MCF 10A (cell line): ENCODE data around the gene DTD1. TPM values are rescaled to one million over a fixed set of nuclear protein-coding genes. Genes with fewer than 3 reads are reported as not detected.

ENCODE experiments used
- BruUV-seq: library from RNA; stranded (reverse); fragments of 400-500 nt; replicated peaks from 2 replicates; lab custom pipeline; 2021; lab: Mats Ljungman, UMichigan
- CTCF ChIA-PET: fragments of 300-600 bp; sonication (Branson Sonifier 250); formaldehyde crosslinking; extraction: SDS; loops from one replicate; lab custom pipeline; 2021; ENCODE audit warnings: antibody characterized with exemption, inconsistent platforms; lab: Yijun Ruan, JAX
- POLR2A ChIA-PET: fragments of 300-600, 350-650 bp; sonication (Branson Sonifier 250); formaldehyde crosslinking; extraction: SDS; loops from one replicate; lab custom pipeline; 2020; ENCODE audit warnings: antibody characterized with exemption, inconsistent platforms; lab: Yijun Ruan, JAX
- DNase-seq: peaks from one replicate; pipeline ENCODE4 v3.0.0-alpha.2; 2018; ENCODE audit not compliant: unreplicated experiment
- H3K27ac Mint-ChIP-seq: one replicate; pipeline ENCODE4 v1.8.0; 2022; ENCODE audit warnings: mild to moderate bottlenecking, low read depth, mixed read lengths; ENCODE audit not compliant: unreplicated experiment
- H3K27me3 Mint-ChIP-seq: one replicate; pipeline ENCODE4 v1.8.0; 2022; ENCODE audit warnings: mixed read lengths; ENCODE audit not compliant: insufficient read depth, unreplicated experiment
- H3K36me3 Mint-ChIP-seq: one replicate; pipeline ENCODE4 v1.8.0; 2022; ENCODE audit warnings: mild to moderate bottlenecking, moderate library complexity, mixed read lengths; ENCODE audit not compliant: insufficient read depth, unreplicated experiment
- H3K4me1 Mint-ChIP-seq: one replicate; pipeline ENCODE4 v1.8.0; 2022; ENCODE audit warnings: mixed read lengths; ENCODE audit not compliant: insufficient read depth, unreplicated experiment
- H3K4me3 Mint-ChIP-seq: one replicate; pipeline ENCODE4 v1.8.0; 2022; ENCODE audit warnings: mild to moderate bottlenecking, moderate library complexity, mixed read lengths; ENCODE audit not compliant: unreplicated experiment
- H3K9me3 Mint-ChIP-seq: one replicate; pipeline ENCODE4 v1.8.0; 2022; ENCODE audit warnings: mixed read lengths; ENCODE audit not compliant: unreplicated experiment
- CTCF ChIP-seq: fragments of 200-600 bp; IDR thresholded peaks from one replicate; pipeline ENCODE4 v1.8.0; 2022; ENCODE audit warnings: antibody characterized with exemption, mild to moderate bottlenecking; ENCODE audit not compliant: unreplicated experiment
- intact Hi-C: fragments of 100-400 bp; cut with micrococcal nuclease; formaldehyde crosslinking; loops from 2 replicates; pipeline ENCODE4 v1.14.1; 2022
- total RNA-seq: library from RNA; stranded (reverse); gene quantifications from 2 replicates; pipeline ENCODE4 v1.2.3, GENCODE V29; 2022

Gene DTD1
- total RNA-seq, 1 experiment from 2014 or later = 101 TPM

GRCh38 chr20:18747090-18747489, 159.2 kb downstream of the DTD1 start:
- H3K4me1 Mint-ChIP-seq = no peaks in the 10 kb centered on the region
- CTCF ChIA-PET = no interaction called here
- intact Hi-C loops = no loop called here
- H3K27ac Mint-ChIP-seq = no peak overlapping the region
- no peaks in the 10 kb centered on the region for H3K27me3 Mint-ChIP-seq
- BruUV-seq = no TSS peak
- no peak for DNase-seq
- POLR2A ChIA-PET = interaction anchor here (0.7 kb wide), 1 partner anchor 266 kb away, joined by 3 read pairs; no protein-coding TSS in a partner anchor
- peaks cover 7% of the 10 kb centered on the region for H3K36me3 Mint-ChIP-seq
- H3K4me3 Mint-ChIP-seq = no peak overlapping the region
- TF ChIP-seq CTCF = no peak
- no peaks in the 10 kb centered on the region for H3K9me3 Mint-ChIP-seq

DNA sequence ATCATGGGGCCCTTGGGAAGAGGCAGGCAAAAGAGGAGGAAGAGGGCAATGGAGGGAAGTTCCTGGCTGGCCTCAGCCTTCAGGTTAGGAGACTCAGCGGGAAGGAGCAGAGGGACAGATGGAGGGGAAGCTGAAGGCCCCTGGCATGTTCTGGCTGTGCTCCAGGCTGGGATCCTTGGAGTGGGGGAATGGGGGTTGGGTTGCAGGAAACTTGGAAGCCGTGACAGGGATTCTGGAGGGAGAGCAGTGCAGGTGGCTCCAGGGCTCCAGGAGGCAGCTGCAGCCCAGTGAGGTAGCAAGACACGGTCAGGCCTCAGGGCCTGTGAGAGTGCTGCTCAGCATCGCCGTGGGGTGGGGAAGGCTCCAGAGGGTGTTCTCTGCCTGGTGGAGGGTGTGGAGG, 161.1 kb downstream of the DTD1 start:
- ChIA-PET CTCF (no interaction called here), POLR2A (no interaction called here)
- Mint-ChIP-seq H3K36me3 (peaks cover 7% of the 10 kb centered on the region), H3K27me3 (no peaks in the 10 kb centered on the region), H3K9me3 (no peaks in the 10 kb centered on the region), H3K27ac (no peak overlapping the region), H3K4me3 (no peak overlapping the region), H3K4me1 (no peaks in the 10 kb centered on the region)
- no peak for TF ChIP-seq CTCF
- DNase-seq = no peak
- BruUV-seq = no TSS peak
- intact Hi-C loops = no loop called here

GRCh38 chr20:18749528-18749927, 161.7 kb downstream of the DTD1 start:
- DNase-seq = no peak
- CTCF ChIA-PET = no interaction called here
- intact Hi-C loops = no loop called here
- no TSS peak for BruUV-seq
- H3K4me1 Mint-ChIP-seq = no peaks in the 10 kb centered on the region
- no peaks in the 10 kb centered on the region for H3K9me3 Mint-ChIP-seq
- POLR2A ChIA-PET = no interaction called here
- H3K27me3 Mint-ChIP-seq = no peaks in the 10 kb centered on the region
- no peak overlapping the region for H3K27ac Mint-ChIP-seq
- no peak for TF ChIP-seq CTCF
- peaks cover 7% of the 10 kb centered on the region for H3K36me3 Mint-ChIP-seq
- no peak overlapping the region for H3K4me3 Mint-ChIP-seq

GRCh38 chr20:18750735-18751134, 162.9 kb downstream of the DTD1 start:
- Mint-ChIP-seq H3K4me1 (no peaks in the 10 kb centered on the region), H3K27me3 (no peaks in the 10 kb centered on the region), H3K27ac (no peak overlapping the region), H3K4me3 (no peak overlapping the region), H3K36me3 (peaks cover 2% of the 10 kb centered on the region), H3K9me3 (no peaks in the 10 kb centered on the region)
- no peak for TF ChIP-seq CTCF
- ChIA-PET CTCF (interaction anchor here (0.6 to 0.7 kb wide), 3 partner anchors 11 to 655 kb away, joined by 4 read pairs; no protein-coding TSS in a partner anchor), POLR2A (interaction anchor here (1.1 kb wide), 2 partner anchors 9 to 28 kb away, joined by 3 to 4 read pairs; no protein-coding TSS in a partner anchor)
- intact Hi-C loops = no loop called here
- DNase-seq = no peak
- no TSS peak for BruUV-seq
